GM19025 (cell line): ENCODE measurements around the gene FAM169A.
"Not testable (repeated sequence)": the region's sequence is repeated elsewhere in the genome, so short reads cannot be mapped to it uniquely, and the experiment has no call there.

Experiments
- ATAC-seq: cut with Tn5 transposase; IDR thresholded peaks from one replicate; pipeline ENCODE4 v1.9.1; 2021; ENCODE audit warnings: mild to moderate bottlenecking, low read depth, moderate library complexity; ENCODE audit not compliant: unreplicated experiment

Gene FAM169A

GRCh38 chr5:74865804-74866595, at the start of gene FAM169A:
Gene FAM169A (minus strand): TSS chr5:74866387. CDS start chr5:74841676, 24,711 bp downstream.
- ATAC-seq, result peak; percentile 50

- no peak for ATAC-seq
Measured at GRCh38 chr5:74915488-74915887, 49.3 kb upstream of the FAM169A start.

- ATAC-seq, result not testable (repeated sequence)
Measured at GRCh38 chr5:74911421-74911820, 45.2 kb upstream of the FAM169A start.

- ATAC-seq, result not testable (repeated sequence)
Measured at GRCh38 chr5:74909888-74910287, 43.7 kb upstream of the FAM169A start.

GRCh38 chr5:74908237-74908636, 42.0 kb upstream of the FAM169A start:
- not testable (repeated sequence) for ATAC-seq

GRCh38 chr5:74904713-74905112, 38.5 kb upstream of the FAM169A start:
- not testable (repeated sequence) for ATAC-seq

- no peak for ATAC-seq
Measured at GRCh38 chr5:74903165-74903787, 37.1 kb upstream of the FAM169A start.

- ATAC-seq, result no peak
Measured at GRCh38 chr5:74897049-74897448, 30.9 kb upstream of the FAM169A start.

- ATAC-seq, result no peak
Measured at GRCh38 chr5:74895906-74896305, 29.7 kb upstream of the FAM169A start.

GRCh38 chr5:74894351-74894750, 28.2 kb upstream of the FAM169A start:
- no peak for ATAC-seq

- ATAC-seq, result no peak
Measured at GRCh38 chr5:74892921-74893320, 26.7 kb upstream of the FAM169A start.

GRCh38 chr5:74889523-74890105, 23.4 kb upstream of the FAM169A start:
- peak; percentile 89 for ATAC-seq

- no peak for ATAC-seq
Measured at GRCh38 chr5:74888117-74888516, 21.9 kb upstream of the FAM169A start.

GRCh38 chr5:74885170-74885569, 19.0 kb upstream of the FAM169A start:
- no peak for ATAC-seq

GRCh38 chr5:74882379-74883134, 16.4 kb upstream of the FAM169A start:
- not testable (repeated sequence) for ATAC-seq

GRCh38 chr5:74877624-74878304, 11.6 kb upstream of the FAM169A start:
- no peak for ATAC-seq

- ATAC-seq, result no peak
Measured at GRCh38 chr5:74875994-74876791, 10.0 kb upstream of the FAM169A start.

- ATAC-seq, result no peak
Measured at GRCh38 chr5:74873525-74874249, 7.5 kb upstream of the FAM169A start.
